K562 (cell line): Measurements from ENCODE around the gene NXF3. TPM values are rescaled to one million over a fixed set of nuclear protein-coding genes. Genes with fewer than 3 reads are reported as not detected.

ENCODE experiments used
- AFF1 ChIP-seq, 2 experiments: fragments of 450-650 bp; IDR thresholded peaks; 2 replicates each; pipeline ENCODE4 v1.6.1; 2018; ENCODE audit warnings: mild to moderate bottlenecking in 2 of 2, low read depth in 1 of 2; ENCODE audit not compliant: partially characterized antibody in 2 of 2
- CHAMP1 ChIP-seq: fragments of 450-650 bp; IDR thresholded peaks from 2 replicates; pipeline ENCODE4 v1.6.1; 2016; ENCODE audit warnings: mild to moderate bottlenecking
- CHD7 ChIP-seq: fragments of 200-600 bp; sonication (generic); IDR thresholded peaks from one replicate; pipeline ENCODE4 v1.6.1; 2012; ENCODE audit warnings: mild to moderate bottlenecking, low read depth, low read length, inconsistent platforms
- KHSRP ChIP-seq: fragments of 450-650 bp; IDR thresholded peaks from 2 replicates; pipeline ENCODE4 v1.6.1; 2017
- KLF10 ChIP-seq: fragments of 250-450 bp; sonication (Bioruptor Pico); IDR thresholded peaks from 2 replicates; pipeline ENCODE4 v1.6.1; 2021; ENCODE audit warnings: matching md5 sums
- PYGO2 ChIP-seq: fragments of 450-650 bp; IDR thresholded peaks from 2 replicates; pipeline ENCODE4 v1.6.1; 2016; ENCODE audit warnings: mild to moderate bottlenecking, missing genetic modification characterization, moderate library complexity, missing compliant biosample characterization
- RBM14 ChIP-seq: fragments of 200-400 bp; formaldehyde crosslinking; IDR thresholded peaks from 2 replicates; pipeline ENCODE4 v1.6.1; 2018; ENCODE audit warnings: low read depth, mild to moderate bottlenecking, low read length, moderate library complexity, borderline replicate concordance; ENCODE audit not compliant: insufficient read depth
- TAL1 ChIP-seq: fragments of 450-650 bp; IDR thresholded peaks from 2 replicates; pipeline ENCODE4 v1.6.1; 2016; ENCODE audit warnings: mild to moderate bottlenecking
- ZNF311 ChIP-seq: fragments of 250-450 bp; sonication (Bioruptor Pico); IDR thresholded peaks from 2 replicates; pipeline ENCODE4 v1.4.0; 2020; ENCODE audit warnings: mild to moderate bottlenecking, moderate library complexity
- ZNF586 ChIP-seq: fragments of 450-650 bp; formaldehyde crosslinking; conservative IDR thresholded peaks from 2 replicates; pipeline ENCODE4 v1.4.0; 2020; ENCODE audit warnings: mild to moderate bottlenecking, moderate library complexity
- polyA plus RNA-seq, 8 experiments: library from polyadenylated mRNA; depleted of rRNA in 4 of 8; stranded (reverse) in 5 of 8; unstranded in 3 of 8; fragments of >200 nt; fragmentation: Nextera tagmentation in 2 of 8; fragmentation: Illumina TruSeq in 1 of 8; extraction: Ambion mirVana in 2 of 8; extraction: Trizol in 1 of 8; gene quantifications; 2 replicates each; pipeline versions ENCODE4 v1.2.1 to v1.2.3, GENCODE V29; 2011 to 2014; ENCODE audit warnings: inconsistent platforms in 1 of 8, missing spikeins in 1 of 8
- total RNA-seq, 7 experiments: library from RNA; depleted of rRNA in 6 of 7; stranded (reverse); fragments of >200 nt in 6 of 7; fragmentation: Illumina TruSeq in 2 of 7; extraction: Trizol in 2 of 7; gene quantifications; 2 replicates each; pipeline versions ENCODE4 v1.2.1 to v1.2.3, GENCODE V29; 2011 to 2021; ENCODE audit warnings: low replicate concordance in 1 of 7

The NXF3 gene
- total and polyA plus RNA-seq, 9 of the 15 experiments (the other 6 are each of a cell fraction or from before 2014, with no cell fraction given) = 0.18 to 0.40 (median 0.28) TPM; not detected in 2

- TF ChIP-seq RBM14 (no peak), ZNF311 (CRISPR knock-in tag) (peak; percentile 98), AFF1 (IDR thresholded peaks at IDR 0.05; ENCODE audit: low read depth in 1 of 2, partially characterized antibody in 2 of 2) (no peak), CHAMP1 (no peak), CHD7 (no peak), KLF10 (CRISPR knock-in tag) (no peak), PYGO2 (tag) (peak; percentile 92), KHSRP (no peak), TAL1 (peak; percentile 82), ZNF586 (peak; percentile 78; the same call in 1 of the 2 replicates)
These were observed 5.5 kb upstream of the NXF3 start (continued) for GRCh38 chrX:103098488-103098887.
